Activated CD8-positive, alpha-beta T cell treated with anti-CD3 and anti-CD28 coated beads, Interleukin-2, amount 10 ng/mL, durations not matched to agents 7 days and 5 days (primary cell): Measurements from ENCODE around the gene UBC. TPM values are rescaled to one million over a fixed set of nuclear protein-coding genes. Genes with fewer than 3 reads are reported as not detected.

ENCODE experiments used
- ATAC-seq: fragments of 150-1000 bp; cut with Tn5 transposase; one replicate; pipeline ENCODE4 v1.10.0; 2021; ENCODE audit warnings: moderate library complexity
- CTCF ChIA-PET: fragments of 350-600 bp; sonication (Branson Sonifier 250); formaldehyde crosslinking; loops from one replicate; lab custom pipeline; 2021; ENCODE audit warnings: antibody characterized with exemption; lab: Charles Lee
- POLR2A ChIA-PET: fragments of 350-600 bp; sonication (Branson Sonifier 250); formaldehyde crosslinking; loops from one replicate; lab custom pipeline; 2021; ENCODE audit warnings: antibody characterized with exemption; lab: Charles Lee
- DNase-seq: peaks from one replicate; pipeline ENCODE4 v3.0.0-alpha.2; 2020
- H3K27ac Mint-ChIP-seq: one replicate; pipeline ENCODE4 v1.8.0; 2021; ENCODE audit warnings: mild to moderate bottlenecking, mixed read lengths
- H3K27me3 Mint-ChIP-seq: one replicate; pipeline ENCODE4 v1.8.0; 2021; ENCODE audit warnings: low read depth, mixed read lengths
- H3K36me3 Mint-ChIP-seq: one replicate; pipeline ENCODE4 v1.8.0; 2021; ENCODE audit warnings: low read depth, mixed read lengths
- H3K4me1 Mint-ChIP-seq: one replicate; pipeline ENCODE4 v1.8.0; 2021; ENCODE audit warnings: low read depth, mixed read lengths
- H3K4me3 Mint-ChIP-seq: one replicate; pipeline ENCODE4 v1.8.0; 2021; ENCODE audit warnings: mild to moderate bottlenecking, mixed read lengths
- H3K9me3 Mint-ChIP-seq: one replicate; pipeline ENCODE4 v1.8.0; 2022; ENCODE audit warnings: mixed read lengths; ENCODE audit not compliant: insufficient read depth
- total RNA-seq, 2 experiments: library from RNA; stranded (reverse); gene quantifications; one replicate each; pipeline ENCODE4 v1.2.3, GENCODE V29; 2021

Gene UBC
- total RNA-seq, 2 experiments from 2014 or later: 974 to 998 TPM

DNA sequence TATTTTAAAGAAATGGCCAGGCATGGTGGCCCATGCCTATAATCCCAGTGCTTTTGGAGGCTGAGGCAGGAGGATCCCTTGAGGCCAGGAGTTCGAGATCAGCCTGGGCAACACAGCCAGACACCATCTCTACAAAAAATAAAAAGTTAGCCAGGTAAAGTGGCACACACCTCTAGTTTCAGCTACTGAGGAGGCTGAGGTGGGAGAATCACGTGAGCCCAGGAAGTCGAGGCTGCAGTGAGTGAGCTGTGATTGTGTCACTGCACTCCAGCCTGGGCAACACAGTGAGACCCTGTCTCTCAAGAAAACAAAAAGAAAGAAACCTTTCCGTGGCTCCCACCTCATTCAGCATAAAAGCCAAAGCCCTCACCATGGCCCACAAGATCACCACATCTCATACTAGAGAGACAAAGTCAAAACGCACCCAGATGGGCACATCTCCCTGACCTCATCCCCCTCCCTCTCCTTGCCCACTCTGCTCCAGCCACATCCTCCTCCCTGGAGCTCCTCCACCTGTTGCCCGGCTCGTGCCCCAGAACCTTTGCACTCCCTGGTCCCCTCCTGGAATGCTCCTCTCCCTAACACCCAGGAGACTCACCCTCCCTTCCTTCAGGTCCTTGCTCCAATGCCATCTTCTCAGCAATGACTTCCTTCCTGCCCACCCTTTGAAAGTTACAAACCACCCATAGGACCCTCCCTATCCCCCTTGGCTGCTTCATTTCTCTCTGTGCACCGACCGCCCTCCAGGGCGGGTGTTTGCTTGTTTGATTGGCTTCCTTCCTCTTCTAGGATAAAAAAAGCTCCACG lies 46.0 kb downstream of the UBC start:
- CTCF ChIA-PET: no interaction called here
- Mint-ChIP-seq H3K27me3 (peaks cover 3% of the 10 kb centered on the region), H3K36me3 (no peaks in the 10 kb centered on the region), H3K4me1 (peaks cover 32% of the 10 kb centered on the region), H3K9me3 (no peaks in the 10 kb centered on the region), H3K27ac (no peak overlapping the region), H3K4me3 (no peak overlapping the region)
- DNase-seq: no peak
- ATAC-seq: no peak
- POLR2A ChIA-PET: no interaction called here

- POLR2A ChIA-PET: no interaction called here
- Mint-ChIP-seq H3K4me1 (peaks cover 38% of the 10 kb centered on the region), H3K9me3 (no peaks in the 10 kb centered on the region), H3K36me3 (no peaks in the 10 kb centered on the region), H3K27me3 (peaks cover 3% of the 10 kb centered on the region), H3K27ac (no peak overlapping the region), H3K4me3 (no peak overlapping the region)
- no peak for DNase-seq
- CTCF ChIA-PET: no interaction called here
- ATAC-seq: no peak
These were observed 47.0 kb downstream of the UBC start for GRCh38 chr12:124867401-124867930.

DNA sequence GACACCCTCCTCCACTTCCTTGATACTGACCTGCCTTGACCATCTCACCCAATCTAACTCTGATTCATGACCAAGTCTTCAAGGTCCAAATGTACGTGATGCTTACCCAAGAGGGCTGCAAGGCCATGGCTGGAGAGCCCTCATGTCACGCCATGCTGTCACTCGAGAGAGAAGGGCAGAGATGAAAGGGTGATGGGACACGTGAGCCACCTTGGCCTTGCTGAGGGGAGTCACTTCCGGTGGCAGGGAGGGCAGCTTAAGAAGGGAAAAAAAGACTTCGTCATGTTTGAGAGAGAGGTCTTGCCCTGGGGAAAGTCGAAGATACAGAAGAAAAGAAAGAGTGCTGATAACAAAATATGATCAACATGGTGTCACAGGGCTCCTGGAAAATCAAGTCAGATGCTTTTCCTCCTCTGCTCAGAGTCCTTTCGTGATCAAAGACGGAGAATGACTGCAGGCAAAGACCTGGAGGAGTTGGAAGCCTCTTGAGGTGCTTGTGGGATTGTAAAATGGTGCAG lies 47.5 kb downstream of the UBC start:
- Mint-ChIP-seq H3K27me3 (peaks cover 3% of the 10 kb centered on the region), H3K36me3 (no peaks in the 10 kb centered on the region), H3K27ac (no peak overlapping the region), H3K4me3 (no peak overlapping the region), H3K9me3 (no peaks in the 10 kb centered on the region), H3K4me1 (peaks cover 43% of the 10 kb centered on the region)
- ChIA-PET CTCF (no interaction called here), POLR2A (no interaction called here)
- ATAC-seq (no peak), DNase-seq (no peak)

- DNase-seq (no peak), ATAC-seq (no peak)
- H3K36me3 Mint-ChIP-seq: no peaks in the 10 kb centered on the region
- no peak overlapping the region for H3K27ac Mint-ChIP-seq
- CTCF ChIA-PET: no interaction called here
- peaks cover 3% of the 10 kb centered on the region for H3K27me3 Mint-ChIP-seq
- H3K9me3 Mint-ChIP-seq: no peaks in the 10 kb centered on the region
- H3K4me1 Mint-ChIP-seq: peaks cover 49% of the 10 kb centered on the region
- POLR2A ChIA-PET: no interaction called here
- no peak overlapping the region for H3K4me3 Mint-ChIP-seq
These were observed 48.1 kb downstream of the UBC start for GRCh38 chr12:124866195-124866882.

DNA sequence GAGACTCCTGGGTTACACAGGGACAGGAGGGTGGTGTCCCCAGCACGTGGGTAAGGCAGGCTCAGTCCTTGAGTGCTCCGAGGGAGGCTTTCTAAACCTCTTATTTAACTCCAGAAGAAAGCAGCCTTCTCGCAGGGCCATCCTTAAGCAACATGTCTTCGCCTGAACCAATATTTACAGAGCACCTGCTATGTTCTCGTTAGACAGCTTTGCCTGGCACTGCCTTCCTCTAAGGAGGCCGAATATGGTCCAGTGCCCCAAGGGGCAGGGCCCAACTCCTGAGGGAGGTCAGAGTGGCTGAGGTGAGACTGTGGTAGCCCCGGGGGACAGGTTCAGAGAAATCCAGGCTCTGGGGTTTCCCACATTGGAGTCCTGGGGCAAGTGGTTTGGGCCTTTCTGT lies 48.7 kb downstream of the UBC start:
- no peak for ATAC-seq
- ChIA-PET CTCF (no interaction called here), POLR2A (no interaction called here)
- DNase-seq: no peak
- no peaks in the 10 kb centered on the region for H3K36me3 Mint-ChIP-seq
- peaks cover 3% of the 10 kb centered on the region for H3K27me3 Mint-ChIP-seq
- no peak overlapping the region for H3K4me3 Mint-ChIP-seq
- H3K27ac Mint-ChIP-seq: no peak overlapping the region
- H3K4me1 Mint-ChIP-seq: peaks cover 49% of the 10 kb centered on the region
- no peaks in the 10 kb centered on the region for H3K9me3 Mint-ChIP-seq

DNA sequence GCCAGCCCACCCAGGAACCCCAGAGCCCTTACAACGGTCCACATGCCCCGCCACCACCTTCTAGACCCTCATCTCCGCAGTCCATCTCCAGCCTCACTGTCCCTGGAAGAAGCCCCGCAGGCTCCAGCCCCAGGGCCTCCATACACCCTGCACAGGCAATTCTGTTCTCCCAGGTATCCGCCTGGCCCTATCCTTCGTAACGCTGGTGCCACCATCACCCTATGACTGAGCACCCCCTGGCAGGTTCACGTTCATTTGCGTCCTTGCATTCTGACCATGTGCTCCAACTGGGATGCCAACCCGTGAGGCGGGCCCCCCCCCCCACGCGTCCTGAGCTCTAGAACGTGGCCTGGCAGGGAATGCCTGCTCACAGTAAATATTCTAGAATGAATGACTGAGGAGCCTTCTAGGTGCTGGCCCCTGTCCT lies 50.1 kb downstream of the UBC start:
- ATAC-seq: no peak
- Mint-ChIP-seq H3K27me3 (peaks cover 2% of the 10 kb centered on the region), H3K4me3 (peak overlapping the region; percentile 62), H3K36me3 (no peaks in the 10 kb centered on the region), H3K27ac (peak overlapping the region; percentile 93), H3K9me3 (no peaks in the 10 kb centered on the region), H3K4me1 (peaks cover 48% of the 10 kb centered on the region)
- DNase-seq: no peak
- ChIA-PET POLR2A (interaction anchor here (1.0 kb wide), 1 partner anchor 50 kb away, joined by 3 read pairs; the partner anchor contains the start of gene UBC), CTCF (no interaction called here)

- Mint-ChIP-seq H3K9me3 (no peaks in the 10 kb centered on the region), H3K36me3 (no peaks in the 10 kb centered on the region), H3K27ac (peak within 1 kb of the TSS; percentile 93), H3K27me3 (no peaks in the 10 kb centered on the region), H3K4me1 (peaks cover 42% of the 10 kb centered on the region), H3K4me3 (peak within 1 kb of the TSS; percentile 77)
- peak; percentile 87 for ATAC-seq
- ChIA-PET CTCF (interaction anchor here (0.7 to 1.9 kb wide), 2 partner anchors 43 kb away, joined by 3 to 7 read pairs; no protein-coding TSS in a partner anchor), POLR2A (interaction anchor here (0.9 to 1.0 kb wide), 2 partner anchors 51 to 89 kb away, joined by 3 read pairs; partner anchors contain the start of gene UBC)
- DNase-seq: peak; percentile 86
These were observed 50.8 kb downstream of the UBC start, which contains the start of gene SCARB1 for GRCh38 chr12:124863416-124864325. TSS of gene SCARB1 (minus strand) at chr12:124863864. CDS start at chr12:124863720, 144 bp downstream.

GRCh38 chr12:124862768-124863415 lies 51.6 kb downstream of the UBC start:
- peak overlapping the region; percentile 76 for H3K4me3 Mint-ChIP-seq
- H3K27ac Mint-ChIP-seq: peak overlapping the region; percentile 58
- DNase-seq (peak; percentile 38), ATAC-seq (peak; percentile 9)
- no peaks in the 10 kb centered on the region for H3K36me3 Mint-ChIP-seq
- H3K27me3 Mint-ChIP-seq: no peaks in the 10 kb centered on the region
- H3K9me3 Mint-ChIP-seq: no peaks in the 10 kb centered on the region
- peaks cover 36% of the 10 kb centered on the region for H3K4me1 Mint-ChIP-seq
- POLR2A ChIA-PET: interaction anchor here (0.9 to 1.2 kb wide), 2 partner anchors 67 to 88 kb away, joined by 3 read pairs; no protein-coding TSS in a partner anchor
- CTCF ChIA-PET: interaction anchor here (1.9 kb wide), 1 partner anchor 44 kb away, joined by 7 read pairs; no protein-coding TSS in a partner anchor

- Mint-ChIP-seq H3K27me3 (no peaks in the 10 kb centered on the region), H3K4me1 (peaks cover 33% of the 10 kb centered on the region), H3K36me3 (no peaks in the 10 kb centered on the region), H3K9me3 (no peaks in the 10 kb centered on the region), H3K4me3 (peak overlapping the region; percentile 76), H3K27ac (no peak overlapping the region)
- POLR2A ChIA-PET: interaction anchor here (0.9 to 1.2 kb wide), 2 partner anchors 66 to 88 kb away, joined by 3 read pairs; no protein-coding TSS in a partner anchor
- CTCF ChIA-PET: interaction anchor here (1.9 kb wide), 1 partner anchor 44 kb away, joined by 7 read pairs; no protein-coding TSS in a partner anchor
- no peak for ATAC-seq
- DNase-seq: no peak
These were observed 52.4 kb downstream of the UBC start for GRCh38 chr12:124861898-124862676.
